ENCODE data around the gene PABPC1L.
A peak's percentile ranks its signal among the peaks of the same experiment; 100 is the strongest.

Gene PABPC1L

GRCh38 chr20:44969300-44969894 is 59.5 kb downstream of the PABPC1L start:
- peak; percentile 20 for DNase-seq

- DNase-seq, result peak; percentile 48
Observed at GRCh38 chr20:44970243-44970757, 60.4 kb downstream of the PABPC1L start.

GRCh38 chr20:44973053-44973452 is 63.2 kb downstream of the PABPC1L start:
- no peak for DNase-seq

DNA sequence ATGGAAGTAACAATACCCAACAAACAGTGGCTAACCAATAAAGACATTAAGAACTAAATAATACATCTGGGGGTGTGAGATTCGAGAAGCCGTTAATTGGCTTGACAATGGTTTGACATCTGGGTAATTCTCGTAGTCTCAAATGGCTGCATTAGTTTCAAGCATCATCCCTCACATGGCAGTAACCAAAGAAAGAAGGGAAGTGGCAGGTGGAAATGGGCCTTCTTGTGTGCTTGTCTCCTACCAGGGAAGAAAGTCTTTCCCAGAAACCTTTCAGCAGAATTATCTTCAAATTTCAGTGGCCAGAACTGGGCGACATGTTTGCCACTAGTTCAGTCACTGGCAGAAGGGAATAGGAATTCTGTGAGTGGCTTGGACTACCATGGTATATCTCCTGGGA is 66.8 kb downstream of the PABPC1L start:
- DNase-seq, result no peak

- DNase-seq, result peak; percentile 87
Observed at GRCh38 chr20:44979090-44979621, 69.3 kb downstream of the PABPC1L start.

DNA sequence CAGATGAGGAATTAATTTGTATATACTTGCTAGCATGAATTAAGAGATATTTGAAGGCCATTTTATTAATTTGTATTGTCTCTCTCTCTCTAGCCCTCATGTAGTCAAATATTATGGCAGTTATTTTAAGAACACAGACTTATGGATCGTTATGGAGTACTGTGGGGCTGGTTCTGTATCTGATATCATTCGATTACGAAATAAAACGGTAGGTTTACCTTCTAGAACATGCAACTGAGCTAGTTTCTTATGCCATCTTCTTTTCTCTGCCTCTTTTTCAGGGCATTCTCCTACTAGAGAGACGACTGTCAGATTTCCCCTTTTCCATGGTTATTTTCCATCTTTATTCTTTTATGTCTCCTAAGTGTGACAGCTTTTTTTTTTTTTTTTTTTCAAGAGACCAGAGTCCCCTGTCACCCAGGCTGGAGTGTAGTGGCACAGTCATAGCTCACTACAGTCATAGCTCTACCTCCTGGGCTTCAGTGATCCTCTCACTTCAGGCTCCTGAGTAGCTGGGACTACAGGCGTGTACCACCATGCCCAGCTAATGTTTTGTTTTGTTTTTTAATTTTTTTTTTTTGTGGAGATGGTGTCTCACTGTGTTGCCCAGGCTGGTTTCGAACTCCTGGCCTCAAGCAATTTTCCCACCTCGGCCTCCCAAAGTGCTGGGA is 72.0 kb downstream of the PABPC1L start:
- DNase-seq, result no peak

DNA sequence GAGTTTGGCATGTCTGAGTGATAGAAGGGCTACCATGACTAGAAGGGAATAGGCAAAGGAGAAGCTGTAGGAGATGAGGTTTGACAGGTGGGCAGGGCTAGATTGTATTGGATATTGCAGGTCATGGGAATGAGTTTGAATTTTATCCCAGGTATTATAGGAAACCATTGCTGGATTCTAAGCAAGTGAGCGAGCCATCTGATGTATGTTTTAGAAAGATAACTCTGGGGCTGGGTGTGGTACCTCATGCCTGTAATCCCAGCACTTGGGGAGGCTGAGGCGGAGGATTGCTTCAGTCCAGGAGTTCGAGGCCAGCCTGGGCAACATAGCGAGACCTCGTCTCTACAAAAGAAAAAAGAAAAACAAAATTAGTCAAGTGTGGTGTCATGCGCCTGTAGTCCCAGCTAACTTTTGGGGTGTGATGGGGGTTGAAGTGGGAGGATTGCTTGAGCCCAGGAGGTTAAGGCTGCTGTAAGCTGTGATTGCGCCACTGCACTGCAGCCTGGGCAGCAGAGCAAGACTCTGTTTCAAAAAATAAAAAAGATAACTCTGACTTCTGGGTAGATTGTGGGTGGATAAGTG is 73.3 kb downstream of the PABPC1L start:
- no peak for DNase-seq

- no peak for DNase-seq
Observed at GRCh38 chr20:44988631-44989171, 78.8 kb downstream of the PABPC1L start.

Data from central memory CD4-positive, alpha-beta T cell (primary cell).